ENCODE data around the gene PDE4B. TPM values are rescaled to one million over a fixed set of nuclear protein-coding genes. Genes with fewer than 3 reads are reported as not detected.

Gene PDE4B
- total RNA-seq, 2 donors from 2014 or later, result 2.0 to 5.7 TPM

GRCh38 chr1:66083003-66083402 is 290.3 kb downstream of the PDE4B start:
- no peak for DNase-seq
- H3K36me3 ChIP-seq, result no peaks in the 10 kb centered on the region
- no peak overlapping the region for H3K9ac ChIP-seq (ENCODE audit: low read depth in 2 of 2, low read length in 2 of 2)
- H3K4me3 ChIP-seq, result no peak overlapping the region
- H3K27me3 ChIP-seq, result no peaks in the 10 kb centered on the region
- H3K4me1 ChIP-seq, result no peaks in the 10 kb centered on the region
- H3K9me3 ChIP-seq, result no peaks in the 10 kb centered on the region
- no peak overlapping the region for H3K27ac ChIP-seq
- TF ChIP-seq CTCF (IDR thresholded peaks at IDR 0.05), result no peak
- intact Hi-C loops (cut with DNase I), result no loop called here

GRCh38 chr1:66084442-66084841 is 291.7 kb downstream of the PDE4B start:
- Histone ChIP-seq H3K27me3 (no peaks in the 10 kb centered on the region), H3K36me3 (no peaks in the 10 kb centered on the region), H3K4me3 (no peak overlapping the region), H3K9ac (ENCODE audit: low read depth in 2 of 2, low read length in 2 of 2) (no peak overlapping the region), H3K27ac (no peak overlapping the region), H3K9me3 (no peaks in the 10 kb centered on the region), H3K4me1 (no peaks in the 10 kb centered on the region)
- TF ChIP-seq CTCF (IDR thresholded peaks at IDR 0.05), result no peak
- intact Hi-C loops (cut with DNase I), result no loop called here
- no peak for DNase-seq

- intact Hi-C loops (cut with DNase I), result no loop called here
- Histone ChIP-seq H3K4me3 (no peak overlapping the region), H3K9me3 (no peaks in the 10 kb centered on the region), H3K27ac (no peak overlapping the region), H3K27me3 (no peaks in the 10 kb centered on the region), H3K36me3 (no peaks in the 10 kb centered on the region), H3K9ac (ENCODE audit: low read depth in 2 of 2, low read length in 2 of 2) (no peak overlapping the region), H3K4me1 (no peaks in the 10 kb centered on the region)
- no peak for DNase-seq
- TF ChIP-seq CTCF (IDR thresholded peaks at IDR 0.05), result no peak
These were observed 292.9 kb downstream of the PDE4B start for GRCh38 chr1:66085600-66085999.

GRCh38 chr1:66088787-66089186 is 296.1 kb downstream of the PDE4B start:
- Histone ChIP-seq H3K27ac (no peak overlapping the region), H3K4me3 (no peak overlapping the region), H3K9ac (ENCODE audit: low read depth in 2 of 2, low read length in 2 of 2) (no peak overlapping the region), H3K27me3 (no peaks in the 10 kb centered on the region), H3K36me3 (no peaks in the 10 kb centered on the region), H3K4me1 (no peaks in the 10 kb centered on the region), H3K9me3 (no peaks in the 10 kb centered on the region)
- no peak for DNase-seq
- TF ChIP-seq CTCF (IDR thresholded peaks at IDR 0.05), result no peak
- intact Hi-C loops (cut with DNase I), result no loop called here

GRCh38 chr1:66090859-66091457 is 298.3 kb downstream of the PDE4B start:
- intact Hi-C loops (cut with DNase I), result loop anchor here (10.0 kb wide), 1 partner anchor 124 kb away; no protein-coding TSS in a partner anchor
- H3K27me3 ChIP-seq, result no peaks in the 10 kb centered on the region
- no peaks in the 10 kb centered on the region for H3K4me1 ChIP-seq
- H3K4me3 ChIP-seq, result no peak overlapping the region
- no peak for DNase-seq
- H3K27ac ChIP-seq, result no peak overlapping the region
- H3K9ac ChIP-seq (ENCODE audit: low read depth in 2 of 2, low read length in 2 of 2), result no peak overlapping the region
- H3K9me3 ChIP-seq, result no peaks in the 10 kb centered on the region
- H3K36me3 ChIP-seq, result no peaks in the 10 kb centered on the region
- TF ChIP-seq CTCF (IDR thresholded peaks at IDR 0.05), result no peak

Measured in colonic mucosa (tissue), 4 donors.